Kidney tubule cell (primary cell): ENCODE data around the gene MRPL22.
A peak's percentile ranks its signal among the peaks of the same experiment; 100 is the strongest.
"Not testable (repeated sequence)": the region's sequence is repeated elsewhere in the genome, so short reads cannot be mapped to it uniquely, and the experiment has no call there.

Source experiments
- DNase-seq: peaks from one replicate; pipeline ENCODE4 v3.0.0-alpha.2; 2018; ENCODE audit warnings: low spot score

The MRPL22 gene

DNA sequence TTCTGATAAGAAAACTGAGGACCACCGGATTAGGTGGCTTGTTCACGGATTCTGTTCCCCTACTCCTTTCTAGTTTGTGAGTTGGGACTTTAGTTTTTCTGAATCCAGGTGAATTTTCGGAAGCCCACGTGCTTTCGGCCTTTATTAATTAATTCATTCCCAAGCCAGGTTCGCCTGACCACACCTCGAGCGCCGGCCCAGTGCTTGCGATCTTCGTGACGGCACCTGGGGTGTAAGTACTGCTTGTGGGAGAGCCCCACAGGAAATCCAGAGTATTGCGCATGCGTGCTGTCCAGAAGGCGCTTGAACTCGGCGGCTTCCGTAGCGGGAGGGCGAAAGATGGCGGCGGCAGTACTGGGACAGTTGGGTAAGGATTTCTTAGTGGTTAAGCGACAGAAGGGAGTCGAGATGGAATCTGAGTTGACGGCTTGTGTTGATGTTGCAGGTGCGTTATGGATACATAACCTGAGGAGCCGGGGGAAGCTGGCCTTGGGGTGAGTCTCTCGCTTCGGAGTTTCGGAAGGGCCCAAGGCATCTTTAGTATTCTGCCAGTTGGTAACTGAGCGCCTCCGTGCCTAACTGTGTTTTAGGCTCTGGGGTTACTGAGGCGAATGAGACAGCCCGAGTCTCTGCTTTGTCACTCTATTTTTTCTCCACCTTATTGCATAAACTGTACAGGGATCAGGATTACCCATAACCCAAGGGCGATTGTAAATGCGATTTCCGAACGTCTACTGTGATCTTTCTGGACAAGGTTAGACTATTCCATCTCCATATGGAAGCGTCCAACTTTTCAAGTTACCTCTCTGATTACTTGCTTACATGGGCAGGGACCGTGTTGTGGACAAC lies at the start of gene MRPL22:
MRPL22 (plus strand) TSS at position 302 of the 849 bp plus-strand sequence; CDS start at position 340, 38 bp downstream.
- DNase-seq: peak; percentile 96

DNA sequence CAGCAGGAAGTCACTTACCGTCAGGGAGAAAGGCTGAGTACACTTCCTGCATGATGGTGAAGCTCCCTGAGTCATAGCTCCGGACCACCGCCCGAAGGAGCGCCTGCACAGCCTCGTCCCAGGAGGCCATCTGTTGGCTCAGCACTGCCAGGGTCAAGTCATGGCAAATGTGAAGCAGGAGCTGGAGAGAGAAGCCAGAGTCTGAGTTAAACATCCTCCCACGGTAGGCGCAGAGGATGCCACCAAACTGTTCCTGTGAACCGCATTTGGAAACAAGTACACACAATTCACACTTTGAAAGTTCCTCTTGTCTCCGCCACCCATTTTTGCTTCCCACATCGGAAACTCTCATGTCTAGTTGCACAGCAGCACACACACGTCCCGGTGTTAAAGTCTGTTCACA lies 48.5 kb upstream of the MRPL22 start:
- DNase-seq: no peak

DNA sequence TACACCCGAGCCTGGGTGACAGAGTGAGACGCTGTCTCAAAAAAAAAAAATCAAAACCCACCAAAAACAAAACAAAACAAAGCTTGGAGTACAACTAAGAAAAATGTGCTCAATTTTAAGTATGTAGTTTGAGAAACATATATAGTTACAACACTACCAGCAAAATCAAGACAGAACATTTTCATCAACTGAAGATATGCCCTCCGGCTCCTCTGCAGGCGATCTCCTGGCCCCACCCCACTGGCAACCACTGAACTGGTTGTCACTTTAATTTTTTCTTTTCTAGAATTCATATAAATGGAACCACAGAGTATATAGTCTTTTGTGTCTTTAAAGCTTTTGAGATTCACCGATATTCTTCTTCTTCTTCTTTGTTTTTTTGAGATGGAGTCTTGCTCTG lies 47.5 kb upstream of the MRPL22 start:
- DNase-seq: no peak

GRCh38 chr5:154895606-154896561 lies 45.0 kb upstream of the MRPL22 start:
- no peak for DNase-seq

DNA sequence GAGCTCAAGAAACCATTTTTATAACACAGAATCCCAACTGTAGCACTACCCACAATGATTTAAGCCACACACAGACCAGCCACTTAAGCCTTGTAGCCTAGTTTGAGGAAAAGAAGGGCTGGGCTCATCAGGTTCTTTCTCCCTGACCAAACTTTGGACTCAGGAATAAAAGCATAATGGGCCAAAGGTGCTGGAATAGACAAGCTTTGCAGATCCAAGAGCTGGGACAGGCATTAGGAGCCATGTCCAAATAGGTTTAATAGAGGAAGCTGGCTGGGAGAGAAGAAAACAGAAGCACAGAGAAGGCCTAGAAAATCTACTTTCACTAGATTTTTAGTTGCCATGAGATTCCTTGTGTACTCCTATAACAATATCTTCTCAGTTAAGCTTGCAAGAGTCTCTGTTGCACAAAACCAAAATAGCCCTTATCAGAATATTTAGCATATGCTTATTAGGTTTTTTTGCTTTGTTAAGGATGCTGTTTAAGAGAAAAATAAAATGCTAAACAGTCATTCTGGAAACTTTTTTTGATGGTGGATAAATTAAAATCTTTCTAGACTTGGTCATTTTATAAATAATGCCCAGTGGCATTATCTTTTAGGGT lies 44.2 kb upstream of the MRPL22 start:
- DNase-seq: no peak

DNA sequence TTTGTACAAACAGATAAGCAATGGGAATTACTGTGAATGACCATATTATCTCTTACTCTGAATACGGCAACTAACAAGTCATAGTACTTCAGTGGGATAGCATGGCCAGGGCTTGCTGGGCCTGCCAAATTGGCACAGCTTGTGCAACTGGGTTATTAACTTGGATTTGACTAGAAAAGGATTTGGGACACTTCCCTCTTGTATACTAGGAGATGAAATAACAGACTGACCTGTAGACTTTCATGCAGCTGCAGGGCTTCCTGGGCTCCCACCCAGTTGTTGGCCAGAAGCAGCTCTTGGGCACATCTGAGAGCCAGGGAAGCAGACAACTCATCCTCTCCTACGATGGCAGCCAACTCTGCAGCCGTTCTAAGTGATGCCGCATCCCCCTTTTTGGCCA lies 42.7 kb upstream of the MRPL22 start:
- no peak for DNase-seq

GRCh38 chr5:154899151-154899816 lies 41.6 kb upstream of the MRPL22 start:
- DNase-seq: no peak

DNA sequence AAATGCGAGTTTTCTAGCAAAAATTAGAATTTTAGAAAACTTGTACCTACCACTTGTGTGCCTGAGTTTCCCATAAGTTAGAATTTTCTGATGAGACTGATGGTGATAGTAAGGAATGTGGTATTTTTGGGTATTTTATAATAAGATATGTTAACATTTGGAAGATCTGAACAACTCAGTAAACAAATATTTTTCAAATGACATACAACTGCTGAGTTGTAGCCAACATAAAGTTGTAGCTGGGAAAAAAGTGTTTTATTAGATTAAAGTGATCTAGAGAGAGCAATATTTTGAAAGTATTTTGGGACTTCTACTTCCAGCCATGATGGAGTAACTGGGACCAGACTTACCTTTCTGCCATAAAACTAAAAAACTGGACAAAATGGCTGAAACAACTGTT lies 40.8 kb upstream of the MRPL22 start:
- DNase-seq: no peak

DNA sequence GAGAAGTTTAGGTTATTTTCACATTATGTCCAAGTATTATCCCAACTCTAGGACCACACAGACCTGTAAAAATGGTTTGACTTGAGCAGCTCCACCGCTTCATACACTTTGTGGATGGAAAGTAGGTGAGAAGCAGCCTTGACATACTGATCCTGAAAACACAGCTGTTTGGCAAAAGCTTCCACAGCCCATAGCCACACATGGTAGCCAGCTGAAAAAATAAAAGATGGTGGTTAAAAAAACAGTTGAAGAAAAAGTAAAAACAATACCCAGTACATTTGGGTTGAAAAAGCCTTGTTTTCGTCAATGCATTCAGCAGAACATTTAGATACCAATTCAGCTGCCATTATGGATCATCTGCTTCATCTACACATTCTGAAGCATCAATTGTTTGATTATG lies 39.6 kb upstream of the MRPL22 start:
- no peak for DNase-seq

DNA sequence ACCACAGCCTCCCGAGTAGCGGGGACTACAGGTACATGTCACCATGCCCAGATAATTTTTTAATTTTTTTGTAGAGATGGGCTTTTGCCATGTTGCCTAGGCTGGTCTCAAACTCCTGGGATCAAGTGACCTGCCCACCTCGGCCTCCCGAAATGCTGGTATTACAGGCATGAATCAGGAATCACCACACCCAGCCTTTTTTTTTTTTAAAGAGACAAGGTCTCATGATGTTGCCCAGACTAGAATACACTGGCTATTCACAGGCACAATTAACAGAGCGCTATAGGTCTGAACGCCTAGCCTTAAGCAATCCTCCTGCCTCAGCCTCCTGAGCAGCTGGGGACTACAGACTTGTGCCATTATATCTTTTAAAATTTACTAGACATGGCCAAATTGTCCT lies 39.0 kb upstream of the MRPL22 start:
- no peak for DNase-seq

DNA sequence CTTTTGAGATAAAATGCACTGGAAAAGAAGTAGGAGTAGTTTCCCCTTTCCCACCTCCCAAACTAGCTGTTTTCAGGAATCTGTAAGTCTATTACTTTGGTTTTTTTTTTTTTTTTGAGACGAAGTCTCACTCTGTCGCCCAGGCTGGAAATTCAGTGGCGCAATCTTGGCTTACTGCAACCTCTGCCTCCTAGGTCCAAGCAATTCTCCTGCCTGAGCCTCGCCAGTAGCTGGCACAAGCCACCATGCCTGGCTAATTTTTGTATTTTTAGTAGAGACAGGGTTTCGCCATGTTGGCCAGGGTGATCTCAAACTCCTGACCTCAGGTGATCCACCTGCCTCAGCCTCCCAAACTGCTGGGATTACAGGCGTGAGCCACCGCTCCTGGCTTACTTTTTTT lies 35.3 kb upstream of the MRPL22 start:
- not testable (repeated sequence) for DNase-seq

GRCh38 chr5:154916874-154917273 lies 24.0 kb upstream of the MRPL22 start:
- peak; percentile 2 for DNase-seq

GRCh38 chr5:154917757-154918156 lies 23.1 kb upstream of the MRPL22 start:
- no peak for DNase-seq

GRCh38 chr5:154923441-154924430 lies 17.1 kb upstream of the MRPL22 start:
- DNase-seq: peak; percentile 25

GRCh38 chr5:154933537-154933936 lies 7.3 kb upstream of the MRPL22 start:
- DNase-seq: no peak

DNA sequence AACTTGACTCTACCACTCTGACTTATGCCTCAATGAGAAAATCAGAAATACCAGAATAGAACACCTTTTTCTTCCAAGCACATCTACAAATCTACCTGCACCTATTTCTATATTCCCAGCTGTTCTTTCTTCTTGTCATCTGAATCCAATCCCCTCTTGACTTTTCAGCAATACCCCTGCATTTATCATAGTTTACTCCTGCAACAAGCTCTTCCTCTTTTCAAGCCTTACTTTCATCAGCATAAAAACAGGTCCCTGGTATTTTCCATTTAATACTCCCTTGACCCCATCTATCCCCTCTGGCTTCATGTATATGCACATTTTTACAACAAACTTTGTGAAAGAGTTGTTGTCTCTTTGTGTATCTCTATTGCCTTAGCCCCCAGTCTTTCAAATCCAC lies 6.0 kb upstream of the MRPL22 start:
- DNase-seq: no peak

DNA sequence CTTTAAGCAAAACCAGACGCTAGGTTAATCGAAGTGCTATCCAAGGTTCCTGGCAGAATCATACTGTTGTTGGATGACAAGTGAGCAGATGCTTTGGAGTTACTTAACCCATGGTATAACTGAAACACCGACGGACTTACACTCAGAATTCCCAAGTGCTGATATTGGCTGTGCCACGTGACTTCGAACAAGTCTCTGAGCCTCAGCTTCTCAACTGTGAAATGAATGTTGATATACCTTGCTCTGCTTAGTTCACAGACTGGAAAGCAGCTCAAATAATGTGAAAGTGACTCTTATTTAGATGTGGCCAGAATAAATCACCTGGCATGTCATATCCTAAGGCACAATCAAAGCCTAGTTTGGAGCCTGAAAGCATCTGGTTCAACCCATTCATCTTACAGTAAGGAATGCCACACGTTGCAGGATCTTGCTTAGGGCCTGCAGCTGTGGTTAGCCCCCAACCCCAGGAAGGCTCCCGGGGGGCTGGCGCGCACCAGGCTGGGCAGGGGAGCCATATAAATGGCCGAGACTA lies 3.6 kb upstream of the MRPL22 start:
- peak; percentile 7 for DNase-seq

GRCh38 chr5:154937718-154938466 lies 3.0 kb upstream of the MRPL22 start, which contains the start of gene GEMIN5:
Gene GEMIN5 (minus strand): TSS chr5:154938211. CDS start chr5:154938133, 78 bp downstream.
- peak; percentile 91 for DNase-seq

DNA sequence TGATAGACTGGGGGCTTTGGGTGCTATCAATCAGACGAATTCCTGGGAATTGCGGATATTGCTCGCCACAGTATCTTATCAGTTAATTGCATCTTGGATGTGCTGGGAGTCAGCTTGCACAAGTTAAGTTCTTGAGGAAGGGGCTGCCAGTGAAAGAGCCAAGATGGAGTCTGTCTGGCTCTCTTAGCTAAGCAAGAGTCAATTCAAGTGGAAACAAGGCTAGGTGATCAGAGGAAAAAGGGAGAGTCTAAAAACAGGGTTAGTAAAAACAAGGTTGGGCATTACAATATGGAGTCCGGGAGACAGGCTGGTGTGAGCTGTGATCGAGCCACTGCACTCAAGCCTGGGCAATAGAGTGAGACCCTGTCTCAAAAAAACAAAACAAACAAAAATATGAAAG lies 1.5 kb upstream of the MRPL22 start:
- not testable (repeated sequence) for DNase-seq

- DNase-seq: no peak
Observed at GRCh38 chr5:154940375-154940771, 500 bp upstream of the MRPL22 start.
